Skeletal muscle tissue (tissue), 4 donors: ENCODE measurements around the gene MCF2L2. TPM values are rescaled to one million over a fixed set of nuclear protein-coding genes. Genes with fewer than 3 reads are reported as not detected.
A peak's percentile ranks its signal among the peaks of the same experiment; 100 is the strongest.

ENCODE experiments used
- H3K27ac ChIP-seq: one replicate; pipeline ENCODE4 v1.7.0; 2013; ENCODE audit warnings: mild to moderate bottlenecking, low read depth, low read length, inconsistent platforms
- H3K27me3 ChIP-seq, 3 donors: one replicate each; pipeline ENCODE4 v1.7.0; 2013; ENCODE audit warnings: low read length in 3 of 3; ENCODE audit not compliant: control insufficient read depth in 3 of 3, insufficient read depth in 3 of 3
- H3K36me3 ChIP-seq, 3 donors: one replicate each; pipeline ENCODE4 v1.7.0; 2013; ENCODE audit warnings: low read length in 3 of 3; ENCODE audit not compliant: control insufficient read depth in 3 of 3, insufficient read depth in 3 of 3
- H3K4me1 ChIP-seq, 3 donors: one replicate each; pipeline ENCODE4 v1.7.0; 2013; ENCODE audit warnings: low read length in 3 of 3, mild to moderate bottlenecking in 3 of 3; ENCODE audit not compliant: control insufficient read depth in 3 of 3, insufficient read depth in 3 of 3
- H3K4me3 ChIP-seq, 3 donors: one replicate each; pipeline ENCODE4 v1.7.0; 2013; ENCODE audit warnings: low read length in 3 of 3
- H3K9ac ChIP-seq, 3 donors: one replicate each; pipeline ENCODE4 v1.7.0; 2013; ENCODE audit warnings: low read length in 3 of 3, mild to moderate bottlenecking in 3 of 3, moderate library complexity in 2 of 3, low read depth in 1 of 3
- H3K9me3 ChIP-seq, 3 donors: one replicate each; pipeline ENCODE4 v1.7.0; 2013; ENCODE audit warnings: low read length in 3 of 3; ENCODE audit not compliant: control insufficient read depth in 3 of 3
- total RNA-seq: library from RNA; depleted of rRNA; stranded (reverse); fragments of >200 nt; gene quantifications from one replicate; pipeline ENCODE4 v1.2.3, GENCODE V29; 2014
- donor health status: Osteomylitis.

Gene MCF2L2
- total RNA-seq, 1 donor from 2014 or later = under 0.01 TPM

DNA sequence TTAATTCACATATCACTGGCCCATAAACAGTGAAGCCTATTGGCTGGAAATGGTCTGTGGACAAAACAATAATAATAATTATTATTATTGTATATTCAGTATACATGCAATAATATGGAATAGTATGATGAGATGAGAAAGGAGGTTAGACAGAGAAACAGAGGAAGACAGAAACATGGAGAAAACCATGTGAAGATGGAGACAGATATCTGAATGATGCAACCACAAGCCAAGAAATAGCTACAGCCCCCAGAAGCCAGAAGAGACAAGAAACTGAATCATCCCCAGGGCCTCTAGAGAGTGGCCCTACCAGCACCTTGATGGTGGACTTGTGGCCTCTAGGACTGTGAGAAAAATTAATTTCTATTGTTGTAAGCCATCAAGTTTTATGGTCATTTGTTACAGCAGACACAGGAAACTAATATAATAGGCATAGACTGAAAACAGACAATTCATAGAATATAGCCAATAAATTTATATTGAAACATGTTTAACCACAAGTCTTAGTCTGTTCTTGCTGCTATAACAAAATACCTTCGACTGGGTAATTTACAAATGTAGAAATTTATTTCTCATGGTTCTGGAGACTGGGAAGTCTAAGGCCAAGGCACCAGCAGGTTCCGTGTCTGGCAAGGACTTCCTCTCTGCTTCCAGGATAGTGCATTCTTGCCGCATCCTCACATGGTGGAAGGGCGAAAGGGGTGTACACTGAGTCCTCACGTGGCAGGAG is 31.6 kb downstream of the MCF2L2 start:
- peaks cover 8 to 12% (median 11%) of the 10 kb centered on the region in 3 donors for H3K4me1 ChIP-seq
- H3K27ac ChIP-seq = no peak overlapping the region
- no peak overlapping the region for H3K9ac ChIP-seq
- no peaks in the 10 kb centered on the region for H3K27me3 ChIP-seq
- H3K9me3 ChIP-seq = no peaks in the 10 kb centered on the region
- no peak overlapping the region for H3K4me3 ChIP-seq
- no peaks in the 10 kb centered on the region for H3K36me3 ChIP-seq

- no peaks in the 10 kb centered on the region for H3K27me3 ChIP-seq
- H3K9ac ChIP-seq = no peak overlapping the region
- no peaks in the 10 kb centered on the region for H3K9me3 ChIP-seq
- no peak overlapping the region for H3K4me3 ChIP-seq
- no peak overlapping the region for H3K27ac ChIP-seq
- H3K36me3 ChIP-seq = no peaks in the 10 kb centered on the region
- H3K4me1 ChIP-seq = peaks cover 8 to 12% (median 12%) of the 10 kb centered on the region in 3 donors
Measured at GRCh38 chr3:183394150-183394549, 34.3 kb downstream of the MCF2L2 start.

- H3K4me3 ChIP-seq = no peak overlapping the region
Measured at GRCh38 chr3:183393625-183394024, 34.8 kb downstream of the MCF2L2 start.

GRCh38 chr3:183392186-183393034 is 36.0 kb downstream of the MCF2L2 start:
- H3K27ac ChIP-seq = peak overlapping the region; percentile 34
- H3K27me3 ChIP-seq = no peaks in the 10 kb centered on the region
- no peaks in the 10 kb centered on the region for H3K36me3 ChIP-seq
- H3K9ac ChIP-seq = no peak overlapping the region
- peaks cover 8 to 12% (median 12%) of the 10 kb centered on the region in 3 donors for H3K4me1 ChIP-seq
- no peak overlapping the region for H3K4me3 ChIP-seq
- no peaks in the 10 kb centered on the region for H3K9me3 ChIP-seq

More at GRCh38 chr3:183393625-183394024, 34.8 kb downstream of the MCF2L2 start:
- Histone ChIP-seq H3K27ac (no peak overlapping the region), H3K36me3 (no peaks in the 10 kb centered on the region), H3K4me1 (peaks cover 8 to 12% (median 12%) of the 10 kb centered on the region in 3 donors), H3K9ac (no peak overlapping the region), H3K27me3 (no peaks in the 10 kb centered on the region), H3K9me3 (no peaks in the 10 kb centered on the region)

DNA sequence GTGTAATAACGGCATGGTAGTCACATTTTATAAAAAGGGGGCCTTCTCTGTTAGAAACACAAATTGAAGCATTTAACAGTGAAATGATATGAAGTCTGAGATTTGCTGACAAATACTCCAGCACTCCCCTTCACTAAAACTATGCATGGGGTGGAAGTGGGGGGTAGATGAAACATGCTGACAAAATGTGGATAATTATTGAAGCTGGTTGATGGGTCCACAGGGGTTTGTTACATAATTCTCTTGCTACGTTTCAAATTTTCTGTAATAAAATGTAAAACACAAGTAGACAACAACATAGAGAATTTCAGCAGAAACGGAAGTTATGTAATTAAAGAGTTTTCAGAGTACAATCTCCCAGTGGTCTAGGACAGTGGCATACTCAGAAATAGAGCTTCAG is 37.0 kb downstream of the MCF2L2 start:
- H3K27ac ChIP-seq = no peak overlapping the region
- H3K4me1 ChIP-seq = peaks cover 8 to 12% (median 12%) of the 10 kb centered on the region in 3 donors
- H3K36me3 ChIP-seq = no peaks in the 10 kb centered on the region

GRCh38 chr3:183390844-183391243 is 37.6 kb downstream of the MCF2L2 start:
- Histone ChIP-seq H3K4me3 (no peak overlapping the region), H3K4me1 (peaks cover 8 to 12% (median 12%) of the 10 kb centered on the region in 3 donors)

More for the DNA sequence above, 37.0 kb downstream of the MCF2L2 start:
- H3K9me3 ChIP-seq = no peaks in the 10 kb centered on the region
- H3K4me3 ChIP-seq = no peak overlapping the region
- H3K27me3 ChIP-seq = no peaks in the 10 kb centered on the region
- H3K9ac ChIP-seq = no peak overlapping the region

DNA sequence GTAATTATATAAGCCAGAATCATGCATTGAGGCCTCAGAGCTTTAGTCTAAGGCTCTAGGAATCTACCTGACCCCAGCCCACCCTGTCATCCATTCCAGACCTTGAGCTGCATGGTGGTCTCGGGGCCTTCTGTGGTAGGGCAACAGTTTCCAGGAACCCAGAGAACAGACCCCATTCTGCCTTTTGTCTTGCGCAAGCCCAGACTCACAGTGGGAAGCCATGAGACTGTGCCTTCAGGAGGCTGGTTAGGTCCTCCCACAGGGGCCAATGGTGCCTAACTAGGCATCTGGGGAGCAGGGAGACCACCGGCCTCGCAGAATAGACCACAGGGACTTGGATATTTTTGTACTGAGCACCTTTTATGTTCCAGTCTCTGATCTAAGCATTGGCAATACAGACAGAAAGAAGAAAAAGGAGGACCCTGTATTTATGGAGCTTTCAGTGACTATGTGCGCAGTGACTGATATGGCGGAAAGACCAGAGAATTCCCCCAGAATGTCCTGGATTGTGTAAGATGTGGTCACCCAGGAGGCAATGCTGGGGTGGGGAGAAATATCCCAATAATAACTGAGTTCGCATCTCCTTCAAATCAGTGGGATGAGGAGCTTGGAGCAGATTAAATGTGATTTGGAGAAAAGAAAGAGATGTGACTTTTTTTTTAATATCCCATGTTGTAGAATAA is 40.1 kb downstream of the MCF2L2 start:
- peaks cover 8 to 9% (median 8%) of the 10 kb centered on the region in 3 donors for H3K4me1 ChIP-seq
- no peaks in the 10 kb centered on the region for H3K27me3 ChIP-seq
- no peaks in the 10 kb centered on the region for H3K36me3 ChIP-seq
- no peak overlapping the region for H3K4me3 ChIP-seq
- H3K9me3 ChIP-seq = no peaks in the 10 kb centered on the region
- H3K27ac ChIP-seq = no peak overlapping the region
- no peak overlapping the region for H3K9ac ChIP-seq

More at GRCh38 chr3:183390844-183391243, 37.6 kb downstream of the MCF2L2 start:
- H3K36me3 ChIP-seq = no peaks in the 10 kb centered on the region
- H3K27ac ChIP-seq = no peak overlapping the region
- H3K27me3 ChIP-seq = no peaks in the 10 kb centered on the region
- H3K9ac ChIP-seq = no peak overlapping the region
- H3K9me3 ChIP-seq = no peaks in the 10 kb centered on the region

DNA sequence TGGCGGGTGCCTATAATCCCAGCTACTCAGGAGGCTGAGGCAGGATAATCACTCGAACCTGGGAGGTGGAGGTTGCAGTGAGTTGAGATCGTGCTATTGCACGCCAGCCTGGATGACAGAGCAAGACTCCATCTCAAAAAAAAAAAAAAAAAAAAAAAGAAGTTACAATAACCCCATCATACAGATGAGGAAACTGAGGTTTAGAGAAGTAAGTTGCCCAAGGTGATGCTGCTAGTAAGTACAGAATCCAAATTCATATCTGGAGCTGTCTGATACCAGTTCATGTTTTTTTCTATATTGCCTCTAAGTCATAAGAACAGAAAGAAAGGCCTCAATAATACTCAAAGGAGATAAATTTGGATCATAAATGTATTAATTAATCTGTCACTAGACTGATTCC is 40.6 kb downstream of the MCF2L2 start:
- Histone ChIP-seq H3K36me3 (no peaks in the 10 kb centered on the region), H3K9me3 (no peaks in the 10 kb centered on the region), H3K27ac (no peak overlapping the region), H3K27me3 (no peaks in the 10 kb centered on the region), H3K4me3 (no peak overlapping the region), H3K4me1 (peaks cover 7 to 8% (median 7%) of the 10 kb centered on the region in 3 donors), H3K9ac (no peak overlapping the region)

DNA sequence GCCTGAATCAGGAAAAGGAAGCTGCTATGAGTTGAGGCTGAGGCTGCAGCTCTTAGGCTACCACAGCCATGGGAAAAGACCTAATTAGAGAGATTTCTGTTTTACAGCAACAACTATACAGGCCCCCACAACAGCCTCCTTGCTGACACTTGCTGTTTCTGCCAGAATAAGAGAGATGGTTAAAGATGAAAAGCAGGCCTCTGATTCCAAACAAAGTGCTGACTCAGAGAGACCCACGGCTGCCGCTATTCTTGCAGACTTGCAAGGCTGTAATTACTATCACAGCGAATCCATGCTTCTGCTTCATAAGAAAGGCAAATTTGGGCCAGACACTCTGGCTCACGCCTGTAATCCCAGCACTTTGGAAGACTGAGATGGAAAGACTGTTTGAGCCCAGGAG is 41.8 kb downstream of the MCF2L2 start:
- Histone ChIP-seq H3K4me3 (no peak overlapping the region), H3K4me1 (no peaks in the 10 kb centered on the region), H3K27ac (no peak overlapping the region), H3K36me3 (no peaks in the 10 kb centered on the region), H3K27me3 (no peaks in the 10 kb centered on the region), H3K9ac (no peak overlapping the region), H3K9me3 (no peaks in the 10 kb centered on the region)
